Activated naive CD4-positive, alpha-beta T cell treated with anti-CD3 and anti-CD28 coated beads, Interleukin-2, amount 10 ng/mL, durations not matched to agents 7 days and 5 days (primary cell): ENCODE results near the gene PARD3B.

Experiments
- CTCF ChIA-PET: fragments of 350-600 bp; sonication (Branson Sonifier 250); formaldehyde crosslinking; loops from one replicate; lab custom pipeline; 2021; ENCODE audit warnings: antibody characterized with exemption; lab: Charles Lee
- DNase-seq: peaks from one replicate; pipeline ENCODE4 v3.0.0-alpha.2; 2020
- H3K27ac Mint-ChIP-seq: one replicate; pipeline ENCODE4 v1.8.0; 2021; ENCODE audit warnings: mild to moderate bottlenecking, moderate library complexity, mixed read lengths
- H3K27me3 Mint-ChIP-seq: one replicate; pipeline ENCODE4 v1.8.0; 2021; ENCODE audit warnings: mild to moderate bottlenecking, mixed read lengths
- H3K36me3 Mint-ChIP-seq: one replicate; pipeline ENCODE4 v1.8.0; 2021; ENCODE audit warnings: mixed read lengths
- H3K4me1 Mint-ChIP-seq: one replicate; pipeline ENCODE4 v1.8.0; 2021; ENCODE audit warnings: mixed read lengths
- H3K4me3 Mint-ChIP-seq: one replicate; pipeline ENCODE4 v1.8.0; 2021; ENCODE audit warnings: mild to moderate bottlenecking, moderate library complexity, mixed read lengths
- H3K9me3 Mint-ChIP-seq: one replicate; pipeline ENCODE4 v1.8.0; 2021; ENCODE audit warnings: mixed read lengths

Gene PARD3B

GRCh38 chr2:205501826-205502225 lies 956.6 kb downstream of the PARD3B start:
- H3K4me3 Mint-ChIP-seq: no peak overlapping the region
- no peaks in the 10 kb centered on the region for H3K4me1 Mint-ChIP-seq
- peaks cover 4% of the 10 kb centered on the region for H3K9me3 Mint-ChIP-seq
- H3K27me3 Mint-ChIP-seq: no peaks in the 10 kb centered on the region
- CTCF ChIA-PET: no interaction called here
- H3K36me3 Mint-ChIP-seq: no peaks in the 10 kb centered on the region
- H3K27ac Mint-ChIP-seq: no peak overlapping the region
- DNase-seq: no peak

- Mint-ChIP-seq H3K36me3 (no peaks in the 10 kb centered on the region), H3K4me3 (no peak overlapping the region), H3K4me1 (no peaks in the 10 kb centered on the region), H3K27ac (no peak overlapping the region), H3K27me3 (no peaks in the 10 kb centered on the region), H3K9me3 (peaks cover 4% of the 10 kb centered on the region)
- CTCF ChIA-PET: interaction anchor here (0.9 kb wide), 1 partner anchor 177 kb away, joined by 3 read pairs; the partner anchor contains the start of gene NRP2
- no peak for DNase-seq
Observed at GRCh38 chr2:205505371-205505770, 960.1 kb downstream of the PARD3B start.

GRCh38 chr2:205509655-205510054 lies 964.4 kb downstream of the PARD3B start:
- no peak for DNase-seq
- Mint-ChIP-seq H3K4me1 (no peaks in the 10 kb centered on the region), H3K36me3 (no peaks in the 10 kb centered on the region), H3K9me3 (no peaks in the 10 kb centered on the region), H3K4me3 (no peak overlapping the region), H3K27ac (no peak overlapping the region), H3K27me3 (no peaks in the 10 kb centered on the region)
- CTCF ChIA-PET: no interaction called here

- no peak for DNase-seq
- no peak overlapping the region for H3K27ac Mint-ChIP-seq
- no peak overlapping the region for H3K4me3 Mint-ChIP-seq
- no peaks in the 10 kb centered on the region for H3K4me1 Mint-ChIP-seq
- no peaks in the 10 kb centered on the region for H3K36me3 Mint-ChIP-seq
- no peaks in the 10 kb centered on the region for H3K9me3 Mint-ChIP-seq
- CTCF ChIA-PET: no interaction called here
- no peaks in the 10 kb centered on the region for H3K27me3 Mint-ChIP-seq
Observed at GRCh38 chr2:205510345-205510744, 965.1 kb downstream of the PARD3B start.

DNA sequence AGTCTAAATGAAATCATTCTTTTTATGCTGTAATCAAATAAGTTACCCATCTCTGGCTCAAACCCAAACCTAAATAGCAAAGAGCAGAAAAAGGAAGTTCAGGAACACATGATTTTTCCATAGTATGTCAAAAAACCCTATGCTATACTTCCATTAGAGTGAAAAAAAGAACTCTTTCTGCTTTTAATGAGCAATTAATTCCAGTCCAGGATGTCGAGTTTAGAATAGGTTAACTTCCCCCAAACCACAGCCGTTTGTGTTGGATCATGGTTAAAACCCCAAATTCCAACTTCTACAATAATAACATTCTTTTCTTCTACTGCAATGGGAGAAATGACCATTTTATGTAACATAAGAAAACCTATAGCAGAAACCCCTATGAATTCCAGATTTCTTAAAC lies 965.9 kb downstream of the PARD3B start:
- Mint-ChIP-seq H3K36me3 (no peaks in the 10 kb centered on the region), H3K9me3 (no peaks in the 10 kb centered on the region), H3K4me1 (no peaks in the 10 kb centered on the region), H3K27ac (no peak overlapping the region), H3K4me3 (no peak overlapping the region), H3K27me3 (no peaks in the 10 kb centered on the region)
- DNase-seq: no peak
- CTCF ChIA-PET: no interaction called here

GRCh38 chr2:205511641-205512040 lies 966.4 kb downstream of the PARD3B start:
- no peak for DNase-seq
- Mint-ChIP-seq H3K27ac (no peak overlapping the region), H3K27me3 (no peaks in the 10 kb centered on the region), H3K36me3 (no peaks in the 10 kb centered on the region), H3K9me3 (no peaks in the 10 kb centered on the region), H3K4me1 (no peaks in the 10 kb centered on the region), H3K4me3 (no peak overlapping the region)
- CTCF ChIA-PET: no interaction called here

DNA sequence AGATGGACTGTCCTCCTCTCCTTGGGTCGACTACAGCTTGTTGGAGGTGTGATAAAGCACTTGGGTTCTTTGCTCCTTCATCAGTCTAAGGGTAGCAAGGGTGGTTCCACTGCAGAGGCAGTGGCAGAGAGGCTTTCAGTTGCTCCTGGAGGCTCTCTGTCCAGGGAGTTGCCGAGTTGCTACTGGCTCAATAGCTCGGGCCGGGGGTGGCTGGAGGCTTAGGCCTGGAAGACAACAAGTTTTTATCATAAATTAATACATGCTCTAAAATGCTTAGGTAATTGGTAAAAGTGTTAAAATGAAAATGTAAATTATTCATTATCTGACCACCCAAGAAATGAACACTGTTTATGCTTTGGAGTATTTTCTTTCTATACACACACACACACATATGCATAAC lies 975.0 kb downstream of the PARD3B start:
- no peak overlapping the region for H3K27ac Mint-ChIP-seq
- DNase-seq: no peak

GRCh38 chr2:205524656-205525055 lies 979.4 kb downstream of the PARD3B start:
- H3K4me1 Mint-ChIP-seq: peaks cover 11% of the 10 kb centered on the region
- no peak overlapping the region for H3K27ac Mint-ChIP-seq
- H3K27me3 Mint-ChIP-seq: peaks cover 11% of the 10 kb centered on the region
- CTCF ChIA-PET: no interaction called here
- DNase-seq: no peak
- no peak overlapping the region for H3K4me3 Mint-ChIP-seq
- no peaks in the 10 kb centered on the region for H3K9me3 Mint-ChIP-seq
- no peaks in the 10 kb centered on the region for H3K36me3 Mint-ChIP-seq

More for the DNA sequence above, 975.0 kb downstream of the PARD3B start:
- CTCF ChIA-PET: no interaction called here
- Mint-ChIP-seq H3K36me3 (no peaks in the 10 kb centered on the region), H3K4me3 (no peak overlapping the region), H3K4me1 (no peaks in the 10 kb centered on the region), H3K9me3 (peaks cover 8% of the 10 kb centered on the region), H3K27me3 (peaks cover 11% of the 10 kb centered on the region)

DNA sequence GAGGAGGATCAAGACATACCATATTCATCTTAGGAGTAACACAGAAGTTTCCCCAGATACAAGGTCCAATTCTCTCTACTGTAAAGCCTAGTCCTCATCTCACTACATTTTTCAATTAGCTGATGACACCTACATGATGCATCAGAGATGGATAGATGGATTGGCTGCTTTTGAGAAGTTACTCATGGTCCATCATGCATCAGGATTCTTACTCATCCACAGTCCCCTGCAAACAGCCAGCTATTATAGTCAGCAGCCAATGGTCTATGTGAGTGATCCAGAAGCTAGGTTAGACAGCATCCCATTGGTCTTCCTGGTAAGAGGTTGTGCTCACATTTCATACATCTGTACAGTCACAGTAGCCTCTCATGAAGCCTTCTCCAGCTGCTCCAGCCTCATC lies 982.5 kb downstream of the PARD3B start:
- no peaks in the 10 kb centered on the region for H3K9me3 Mint-ChIP-seq
- H3K27ac Mint-ChIP-seq: no peak overlapping the region
- no peaks in the 10 kb centered on the region for H3K36me3 Mint-ChIP-seq
- peaks cover 4% of the 10 kb centered on the region for H3K27me3 Mint-ChIP-seq
- no peak for DNase-seq
- H3K4me3 Mint-ChIP-seq: no peak overlapping the region
- peaks cover 11% of the 10 kb centered on the region for H3K4me1 Mint-ChIP-seq
- CTCF ChIA-PET: no interaction called here

- no peak for DNase-seq
- H3K36me3 Mint-ChIP-seq: no peaks in the 10 kb centered on the region
- peaks cover 11% of the 10 kb centered on the region for H3K4me1 Mint-ChIP-seq
- CTCF ChIA-PET: no interaction called here
- H3K4me3 Mint-ChIP-seq: no peak overlapping the region
- peaks cover 8% of the 10 kb centered on the region for H3K27me3 Mint-ChIP-seq
- H3K9me3 Mint-ChIP-seq: no peaks in the 10 kb centered on the region
- no peak overlapping the region for H3K27ac Mint-ChIP-seq
Observed at GRCh38 chr2:205531072-205531471, 985.8 kb downstream of the PARD3B start.

DNA sequence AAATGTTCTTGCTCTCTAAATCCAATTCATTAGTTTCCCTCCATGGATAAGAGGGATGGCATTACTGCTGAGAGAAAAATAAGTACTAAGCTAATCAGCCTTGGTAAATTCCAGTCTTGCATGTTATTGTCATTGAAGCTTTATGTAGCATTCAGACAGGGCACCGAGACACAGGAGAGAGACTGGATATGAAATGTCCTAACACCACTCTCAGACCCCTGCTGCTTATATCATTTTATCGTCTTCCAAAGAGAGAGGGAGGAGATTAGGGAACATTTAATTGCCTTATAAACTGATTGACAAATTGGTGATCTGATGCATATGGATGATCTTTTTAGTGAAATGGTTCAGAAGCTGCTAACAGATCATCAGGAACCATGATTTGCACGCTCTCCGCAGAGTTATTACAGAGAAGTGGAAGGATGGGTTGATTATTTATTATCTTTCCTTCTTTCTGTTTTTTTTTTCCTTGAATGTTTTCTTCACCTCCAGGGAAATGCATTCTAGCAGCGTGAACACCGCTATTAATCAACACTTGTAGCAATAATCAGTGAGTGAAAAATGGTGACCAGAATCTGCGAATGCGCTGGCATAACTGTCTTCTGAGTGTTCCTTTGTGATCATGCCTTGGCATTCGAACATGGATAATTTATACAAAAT lies 986.3 kb downstream of the PARD3B start:
- Mint-ChIP-seq H3K4me3 (no peak overlapping the region), H3K4me1 (peaks cover 11% of the 10 kb centered on the region), H3K27ac (no peak overlapping the region), H3K9me3 (no peaks in the 10 kb centered on the region), H3K27me3 (peaks cover 8% of the 10 kb centered on the region), H3K36me3 (no peaks in the 10 kb centered on the region)
- CTCF ChIA-PET: no interaction called here
- DNase-seq: no peak

DNA sequence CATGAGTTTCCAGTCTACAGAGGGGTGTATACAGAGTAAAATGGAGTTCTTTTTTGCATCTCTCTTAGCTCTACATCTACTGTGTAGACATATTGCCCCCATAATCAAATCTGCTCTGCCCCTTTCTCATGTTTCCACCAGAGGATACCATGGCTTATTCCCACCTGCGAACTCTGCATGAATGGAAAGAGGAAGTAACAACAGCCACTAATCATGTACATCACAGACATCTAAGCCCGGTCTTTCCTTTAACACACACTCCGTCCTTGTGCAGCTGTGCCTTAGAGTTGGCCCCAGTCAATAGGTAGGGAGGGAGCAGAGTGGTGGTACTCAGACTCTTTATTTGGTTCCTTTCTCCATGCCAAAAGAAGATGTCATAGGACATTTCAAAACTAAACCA lies 989.7 kb downstream of the PARD3B start:
- Mint-ChIP-seq H3K36me3 (no peaks in the 10 kb centered on the region), H3K27me3 (peaks cover 12% of the 10 kb centered on the region), H3K27ac (no peak overlapping the region), H3K9me3 (no peaks in the 10 kb centered on the region), H3K4me3 (no peak overlapping the region), H3K4me1 (peaks cover 10% of the 10 kb centered on the region)
- DNase-seq: no peak
- CTCF ChIA-PET: no interaction called here

DNA sequence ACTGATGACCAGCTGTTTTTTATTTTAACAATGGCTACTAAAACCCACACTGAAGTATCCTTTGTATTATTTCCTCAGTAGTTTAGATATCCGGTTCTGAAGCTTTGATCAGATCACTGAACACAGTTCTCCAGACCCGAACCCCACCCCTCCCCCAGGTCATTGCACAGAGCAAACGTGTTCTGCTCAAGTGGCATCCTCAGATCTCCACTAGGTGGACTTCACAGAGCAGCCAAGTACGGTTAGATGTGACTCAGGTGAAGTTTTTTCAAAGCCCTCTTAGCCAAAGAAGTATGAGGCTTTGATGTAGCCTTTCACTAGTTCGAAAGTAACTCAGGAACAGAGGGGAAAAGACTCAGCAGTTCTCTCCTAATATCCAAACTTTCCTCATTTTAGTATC lies 994.3 kb downstream of the PARD3B start:
- Mint-ChIP-seq H3K4me1 (peaks cover 17% of the 10 kb centered on the region), H3K36me3 (no peaks in the 10 kb centered on the region), H3K4me3 (no peak overlapping the region), H3K9me3 (no peaks in the 10 kb centered on the region), H3K27ac (no peak overlapping the region), H3K27me3 (peaks cover 4% of the 10 kb centered on the region)
- no peak for DNase-seq
- CTCF ChIA-PET: no interaction called here

- CTCF ChIA-PET: no interaction called here
- DNase-seq: no peak
Observed at GRCh38 chr2:205540036-205540435, 994.8 kb downstream of the PARD3B start.

GRCh38 chr2:205543262-205543843 lies 998.1 kb downstream of the PARD3B start:
- no peaks in the 10 kb centered on the region for H3K9me3 Mint-ChIP-seq
- H3K27me3 Mint-ChIP-seq: no peaks in the 10 kb centered on the region
- H3K36me3 Mint-ChIP-seq: no peaks in the 10 kb centered on the region
- peaks cover 23% of the 10 kb centered on the region for H3K4me1 Mint-ChIP-seq
- CTCF ChIA-PET: no interaction called here
- no peak overlapping the region for H3K27ac Mint-ChIP-seq
- no peak for DNase-seq
- no peak overlapping the region for H3K4me3 Mint-ChIP-seq

More at GRCh38 chr2:205540036-205540435, 994.8 kb downstream of the PARD3B start:
- peaks cover 4% of the 10 kb centered on the region for H3K27me3 Mint-ChIP-seq
- H3K9me3 Mint-ChIP-seq: no peaks in the 10 kb centered on the region
- no peak overlapping the region for H3K27ac Mint-ChIP-seq
- H3K4me3 Mint-ChIP-seq: no peak overlapping the region
- no peaks in the 10 kb centered on the region for H3K36me3 Mint-ChIP-seq
- peaks cover 17% of the 10 kb centered on the region for H3K4me1 Mint-ChIP-seq
